Right cardiac atrium (tissue), 5 donors: ENCODE results near the gene ADGRL1. TPM values are rescaled to one million over a fixed set of nuclear protein-coding genes. Genes with fewer than 3 reads are reported as not detected.

ENCODE experiments used
- ATAC-seq, 2 donors: fragments of 200-7000 bp; cut with Tn5 transposase; one replicate each; pipeline versions ENCODE4 v1.8.0 to v1.9.1; 2020; ENCODE audit warnings: moderate library complexity in 2 of 2, mild to moderate bottlenecking in 1 of 2
- DNase-seq, 3 donors: peaks; one replicate each; pipeline ENCODE4 v3.0.0-alpha.2; 2020
- H3K27ac ChIP-seq: one replicate; pipeline ENCODE4 v1.5.1; 2013; ENCODE audit warnings: mild to moderate bottlenecking, low read length, control low read depth, moderate library complexity
- H3K27me3 ChIP-seq: one replicate; pipeline ENCODE4 v1.6.1; 2013; ENCODE audit not compliant: control insufficient read depth, insufficient read depth
- H3K4me1 ChIP-seq: one replicate; pipeline ENCODE4 v1.6.1; 2013; ENCODE audit warnings: low read length; ENCODE audit not compliant: control insufficient read depth, insufficient read depth
- H3K4me3 ChIP-seq: one replicate; pipeline ENCODE4 v1.5.1; 2013; ENCODE audit warnings: low read length, control low read depth
- H3K9me3 ChIP-seq: one replicate; pipeline ENCODE4 v1.6.1; 2013; ENCODE audit warnings: low read length; ENCODE audit not compliant: control insufficient read depth
- WGBS: extraction: QIAGEN DNeasy Blood & Tissue Kit; methylation state at CpG from one replicate; pipeline ENCODE4 v1.1.7; 2013; 5-methylcytosine and 5-hydroxymethylcytosine counted together
- intact Hi-C, 4 donors: fragments of 100-400 bp; cut with DNase I; formaldehyde crosslinking; loops; one replicate each; pipeline versions ENCODE4 v1.11.0 to v1.14.0; 2022 to 2023
- polyA plus RNA-seq: library from polyadenylated mRNA; stranded (reverse); fragments of 200-250 nt; gene quantifications from one replicate; pipeline ENCODE4 v1.2.3, GENCODE V29; 2013
- total RNA-seq, 4 donors: library from RNA; stranded (reverse); fragmentation: NEBNext Ultra II Directional; extraction: Animal tissue kit (Norgen Biotek cat#: 25700); gene quantifications; one replicate each; pipeline ENCODE4 v1.2.1, GENCODE V29; 2021
- donor health status: healthy with polysubstance abuse.
- donor health status: DM: no; HTN: yes; CAD: no.
- donor health status: DM: no; HTN: no; CAD: no.
- donor health status: DM: no; HTN: yes; CAD: no; lungs with severe emphysema.
- donor health status: DM: yes; HTN: yes; CAD: no.

ADGRL1 gene
- total and polyA plus RNA-seq, 5 donors, result 20.1 to 36.9 (median 33.6) TPM

- no peaks in the 10 kb centered on the region for H3K4me1 ChIP-seq
- ATAC-seq, result no peak
- peak in 1 of 3 donors; percentile 11 for DNase-seq
- no peaks in the 10 kb centered on the region for H3K27me3 ChIP-seq
- intact Hi-C loops, result no loop called here
- H3K4me3 ChIP-seq, result no peak overlapping the region
- 96% methylated on average over 6 of the region's 6 CpGs for WGBS
- H3K9me3 ChIP-seq, result no peaks in the 10 kb centered on the region
- H3K27ac ChIP-seq, result no peak overlapping the region
Observed at GRCh38 chr19:14101003-14101545, 104.9 kb downstream of the ADGRL1 start.

Other genes with a start within 250 kb of the ADGRL1 start
- 10 to 100 TPM; 10.9 to 15.6 (median 13.5) TPM for gene RFX1, start 199.8 kb downstream of the ADGRL1 start, total RNA-seq
- gene RFX1, start 199.8 kb downstream of the ADGRL1 start, polyA plus RNA-seq, result 7.0 TPM
- not detected for gene RLN3, start 178.0 kb downstream of the ADGRL1 start, total RNA-seq
- not detected for gene RLN3, start 178.0 kb downstream of the ADGRL1 start, polyA plus RNA-seq
- gene IL27RA, start 174.4 kb downstream of the ADGRL1 start, total RNA-seq, result 1 to 10 TPM; 3.3 to 4.7 (median 3.7) TPM
- 3.4 TPM for gene IL27RA, start 174.4 kb downstream of the ADGRL1 start, polyA plus RNA-seq
- under 1 TPM; 0.38 to 0.58 (median 0.48) TPM for gene PALM3, start 144.1 kb downstream of the ADGRL1 start, total RNA-seq
- gene PALM3, start 144.1 kb downstream of the ADGRL1 start, polyA plus RNA-seq, result 0.45 TPM
- gene MISP3, start 133.4 kb downstream of the ADGRL1 start, total RNA-seq, result 10 to 100 TPM in 1 of 4 donors, 1 to 10 TPM in 3; 6.4 to 10.3 (median 9.2) TPM
- gene MISP3, start 133.4 kb downstream of the ADGRL1 start, polyA plus RNA-seq, result 11.1 TPM
- gene C19orf67, start 120.4 kb downstream of the ADGRL1 start, total RNA-seq, result not detected
- gene C19orf67, start 120.4 kb downstream of the ADGRL1 start, polyA plus RNA-seq, result not detected
- 10 to 100 TPM; 34.0 to 53.8 (median 42.5) TPM for gene SAMD1, start 115.4 kb downstream of the ADGRL1 start, total RNA-seq
- 32.2 TPM for gene SAMD1, start 115.4 kb downstream of the ADGRL1 start, polyA plus RNA-seq
- gene PRKACA, start 88.4 kb downstream of the ADGRL1 start, total RNA-seq, result 100 to 1,000 TPM; 351 to 412 (median 373) TPM
- 256 TPM for gene PRKACA, start 88.4 kb downstream of the ADGRL1 start, polyA plus RNA-seq
- gene ASF1B, start 69.6 kb downstream of the ADGRL1 start, total RNA-seq, result 1 to 10 TPM in 3 of 4 donors, under 1 TPM in 1; 0.56 to 1.4 (median 1.2) TPM
- gene ASF1B, start 69.6 kb downstream of the ADGRL1 start, polyA plus RNA-seq, result 0.29 TPM
- 10 to 100 TPM; 27.6 to 41.0 (median 35.1) TPM for gene ADGRE5, start 175.3 kb upstream of the ADGRL1 start, total RNA-seq
- gene ADGRE5, start 175.3 kb upstream of the ADGRL1 start, polyA plus RNA-seq, result 17.7 TPM
- 10 to 100 TPM; 20.7 to 34.7 (median 30.2) TPM for gene DDX39A, start 213.2 kb upstream of the ADGRL1 start, total RNA-seq
- 30.3 TPM for gene DDX39A, start 213.2 kb upstream of the ADGRL1 start, polyA plus RNA-seq
- 100 to 1,000 TPM; 122 to 138 (median 130) TPM for gene PKN1, start 227.1 kb upstream of the ADGRL1 start, total RNA-seq
- gene PKN1, start 227.1 kb upstream of the ADGRL1 start, polyA plus RNA-seq, result 79.3 TPM